Measurements from ENCODE around the gene ZNF827. TPM values are rescaled to one million over a fixed set of nuclear protein-coding genes. Genes with fewer than 3 reads are reported as not detected.

ZNF827 gene
- total RNA-seq, 1 donor = 10.7 TPM

- no peak overlapping the region for H3K4me3 ChIP-seq (ENCODE audit: low read depth, low read length)
- TF ChIP-seq CTCF (IDR thresholded peaks at IDR 0.05; ENCODE audit: insufficient read depth, low read length) = no peak
- no peak for DNase-seq (ENCODE audit: low read depth)
Observed at GRCh38 chr4:145819853-145820181, 118.8 kb downstream of the ZNF827 start.

GRCh38 chr4:145819101-145819852 is 119.3 kb downstream of the ZNF827 start:
- no peak for TF ChIP-seq CTCF (IDR thresholded peaks at IDR 0.05; ENCODE audit: insufficient read depth, low read length)
- no peak overlapping the region for H3K4me3 ChIP-seq (ENCODE audit: low read depth, low read length)
- DNase-seq (ENCODE audit: low read depth) = no peak

- TF ChIP-seq CTCF (IDR thresholded peaks at IDR 0.05; ENCODE audit: insufficient read depth, low read length) = no peak
- DNase-seq (ENCODE audit: low read depth) = no peak
- H3K4me3 ChIP-seq (ENCODE audit: low read depth, low read length) = no peak overlapping the region
Observed at GRCh38 chr4:145818011-145818410, 120.6 kb downstream of the ZNF827 start.

- TF ChIP-seq CTCF (IDR thresholded peaks at IDR 0.05; ENCODE audit: insufficient read depth, low read length) = no peak
- no peak overlapping the region for H3K4me3 ChIP-seq (ENCODE audit: low read depth, low read length)
- no peak for DNase-seq (ENCODE audit: low read depth)
Observed at GRCh38 chr4:145816091-145816490, 122.5 kb downstream of the ZNF827 start.

- peak; percentile 37 for DNase-seq (ENCODE audit: low read depth)
- H3K4me3 ChIP-seq (ENCODE audit: low read depth, low read length) = no peak overlapping the region
- TF ChIP-seq CTCF (IDR thresholded peaks at IDR 0.05; ENCODE audit: insufficient read depth, low read length) = no peak
Observed at GRCh38 chr4:145815626-145816025, 123.0 kb downstream of the ZNF827 start.

- no peak for TF ChIP-seq CTCF (IDR thresholded peaks at IDR 0.05; ENCODE audit: insufficient read depth, low read length)
- DNase-seq (ENCODE audit: low read depth) = no peak
- no peak overlapping the region for H3K4me3 ChIP-seq (ENCODE audit: low read depth, low read length)
Observed at GRCh38 chr4:145815027-145815612, 123.5 kb downstream of the ZNF827 start.

Data from fibroblast of the aortic adventitia (primary cell).